GM12878 (cell line): Measurements from ENCODE around the gene TLR9. TPM values are rescaled to one million over a fixed set of nuclear protein-coding genes. Genes with fewer than 3 reads are reported as not detected.

Source experiments
- ATF3 ChIP-seq: IDR thresholded peaks from 2 replicates; pipeline ENCODE4 v1.6.1; 2011; ENCODE audit warnings: low read depth, mild to moderate bottlenecking, low read length, moderate library complexity, borderline replicate concordance; ENCODE audit errors: extremely low read depth
- CTCF ChIP-seq, 3 experiments: IDR thresholded peaks in 2 of 3; conservative IDR thresholded peaks in 1 of 3; 2 replicates each; pipeline ENCODE4 v1.5.1; 2011; ENCODE audit warnings: low read depth in 3 of 3, low read length in 3 of 3, mild to moderate bottlenecking in 3 of 3, control low read depth in 2 of 3, moderate library complexity in 2 of 3, inconsistent platforms in 1 of 3, mixed read lengths in 1 of 3; ENCODE audit not compliant: control insufficient read depth in 2 of 3, insufficient read depth in 1 of 3; ENCODE audit errors: extremely low read depth in 1 of 3
- EP300 ChIP-seq, 2 experiments: fragments of 150-350 bp in 1 of 2; IDR thresholded peaks; 2 replicates each; pipeline ENCODE4 v1.6.1; 2011 to 2012; ENCODE audit warnings: low read depth in 2 of 2, low read length in 2 of 2, borderline replicate concordance in 1 of 2, improper control_type of control experiment in 1 of 2, inconsistent platforms in 1 of 2; ENCODE audit not compliant: control insufficient read depth in 1 of 2
- ETV6 ChIP-seq, 2 experiments: fragments of 450-650 bp in 1 of 2; IDR thresholded peaks in 1 of 2; conservative IDR thresholded peaks in 1 of 2; 2 replicates each; pipeline ENCODE4 v1.6.1; 2014; ENCODE audit warnings: antibody characterized with exemption in 1 of 2, borderline replicate concordance in 1 of 2, low read depth in 1 of 2, mild to moderate bottlenecking in 1 of 2, moderate library complexity in 1 of 2
- FOXM1 ChIP-seq: IDR thresholded peaks from 2 replicates; pipeline ENCODE4 v1.6.1; 2012; ENCODE audit warnings: low read depth, mild to moderate bottlenecking, inconsistent platforms, low read length, moderate library complexity
- HSF1 ChIP-seq: fragments of 150-350 bp; IDR thresholded peaks from 2 replicates; pipeline ENCODE4 v1.6.1; 2014; ENCODE audit warnings: mild to moderate bottlenecking, low read depth, low read length
- MEF2B ChIP-seq: fragments of 450-650 bp; IDR thresholded peaks from 2 replicates; pipeline ENCODE4 v1.6.1; 2018; ENCODE audit warnings: mild to moderate bottlenecking, moderate library complexity; ENCODE audit not compliant: partially characterized antibody, poor library complexity, severe bottlenecking
- MTA3 ChIP-seq: IDR thresholded peaks from 2 replicates; pipeline ENCODE4 v1.6.1; 2012; ENCODE audit warnings: low read length, inconsistent platforms, borderline replicate concordance
- NBN ChIP-seq: fragments of 450-650 bp; IDR thresholded peaks from 2 replicates; pipeline ENCODE4 v1.6.1; 2016
- NR2C1 ChIP-seq: fragments of 450-650 bp; IDR thresholded peaks from 2 replicates; pipeline ENCODE4 v1.6.1; 2017; ENCODE audit warnings: antibody characterized with exemption, mild to moderate bottlenecking, moderate library complexity
- NR2F1 ChIP-seq: fragments of 450-650 bp; conservative IDR thresholded peaks from 2 replicates; pipeline ENCODE4 v1.6.1; 2017; ENCODE audit warnings: mild to moderate bottlenecking
- POLR2A ChIP-seq: IDR thresholded peaks from 2 replicates; pipeline ENCODE4 v1.6.1; 2011; ENCODE audit warnings: low read depth, mild to moderate bottlenecking, low read length
- POU2F2 ChIP-seq: IDR thresholded peaks from 3 replicates; pipeline ENCODE4 v1.6.1; 2011; ENCODE audit warnings: low read depth, mild to moderate bottlenecking, low read length, borderline replicate concordance
- RAD21 ChIP-seq: IDR thresholded peaks from 2 replicates; pipeline ENCODE4 v1.6.1; 2011; ENCODE audit warnings: mild to moderate bottlenecking, low read depth, low read length, moderate library complexity; ENCODE audit not compliant: insufficient read depth
- RUNX3 ChIP-seq: IDR thresholded peaks from 2 replicates; pipeline ENCODE4 v1.6.1; 2012; ENCODE audit warnings: low read length, inconsistent platforms
- SMAD1 ChIP-seq: fragments of 450-650 bp; IDR thresholded peaks from 2 replicates; pipeline ENCODE4 v1.6.1; 2018; ENCODE audit warnings: mild to moderate bottlenecking, low read depth; ENCODE audit not compliant: partially characterized antibody
- SP1 ChIP-seq: IDR thresholded peaks from one replicate; pipeline ENCODE4 v1.6.1; 2011; ENCODE audit warnings: low read depth, low read length
- SPI1 ChIP-seq: IDR thresholded peaks from 2 replicates; pipeline ENCODE4 v1.6.1; 2011; ENCODE audit warnings: low read depth, mild to moderate bottlenecking, low read length, moderate library complexity, borderline replicate concordance; ENCODE audit not compliant: insufficient read depth
- SREBF2 ChIP-seq: IDR thresholded peaks from 2 replicates; pipeline ENCODE4 v1.6.1; 2012; ENCODE audit warnings: mild to moderate bottlenecking, low read length
- TBL1XR1 ChIP-seq: IDR thresholded peaks from 2 replicates; pipeline ENCODE4 v1.6.1; 2012; ENCODE audit warnings: low read depth, low read length, improper control_type of control experiment
- ZBTB4 ChIP-seq: fragments of 450-650 bp; formaldehyde crosslinking; IDR thresholded peaks from 2 replicates; pipeline ENCODE4 v1.4.0; 2022; ENCODE audit warnings: mild to moderate bottlenecking, moderate library complexity
- ZNF384 ChIP-seq: IDR thresholded peaks from 2 replicates; pipeline ENCODE4 v1.6.1; 2012; ENCODE audit warnings: low read depth, mild to moderate bottlenecking, low read length, improper control_type of control experiment, borderline replicate concordance
- polyA plus RNA-seq, 11 experiments: library from polyadenylated mRNA; depleted of rRNA in 4 of 11; unstranded in 6 of 11; stranded (reverse) in 5 of 11; fragments of >200 nt; fragmentation: Nextera tagmentation in 4 of 11; fragmentation: Illumina TruSeq in 1 of 11; extraction: Ambion mirVana in 4 of 11; extraction: Trizol in 1 of 11; gene quantifications; 1 replicate in 1 of 11; 2 replicates in 10 of 11; pipeline versions ENCODE4 v1.2.1 to v1.2.3, GENCODE V29; 2011 to 2016; ENCODE audit warnings: inconsistent platforms in 2 of 11, missing spikeins in 2 of 11, low read depth in 1 of 11
- total RNA-seq, 4 experiments: library from RNA; depleted of rRNA in 3 of 4; stranded (reverse); fragments of >200 nt in 3 of 4; fragmentation: Illumina TruSeq in 1 of 4; extraction: Trizol in 1 of 4; gene quantifications; 2 replicates each; pipeline versions ENCODE4 v1.2.1 to v1.2.3, GENCODE V29; 2013 to 2021

The TLR9 gene
- total and polyA plus RNA-seq, 10 of the 15 experiments (the other 5 are each of a cell fraction or from before 2014, with no cell fraction given) = 0.10 to 4.8 (median 0.53) TPM; not detected in 1

GRCh38 chr3:52253314-52254304 is 28.2 kb upstream of the TLR9 start (continued):
- TF ChIP-seq HSF1 = no peak
- peak; percentile 48 for TF ChIP-seq MEF2B
- TF ChIP-seq SMAD1 = no peak
- no peak for TF ChIP-seq TBL1XR1
- TF ChIP-seq ZBTB4 (CRISPR knock-in tag) = no peak
- no peak for TF ChIP-seq SREBF2
- TF ChIP-seq EP300 (IDR thresholded peaks at IDR 0.05; ENCODE audit: borderline replicate concordance in 1 of 2, control insufficient read depth in 1 of 2, low read depth in 2 of 2, low read length in 2 of 2) = peak; percentile 66 to 86; a peak in 3 of 4 replicates
- TF ChIP-seq RAD21 = 0 out of 2 replicates have a peak, but pooled peaks have one; percentile 2
- TF ChIP-seq NR2C1 = no peak
- TF ChIP-seq FOXM1 = peak; percentile 43; the same call in 1 of the 2 replicates
- TF ChIP-seq SP1 = peak; percentile 42
- peak in 1 of 2 experiments; percentile 90; a peak in 2 of 4 replicates for TF ChIP-seq ETV6 (conservative IDR thresholded peaks at IDR 0.05 in 1 of 2, IDR thresholded peaks at IDR 0.05 in 1 of 2; ENCODE audit: borderline replicate concordance in 1 of 2, low read depth in 1 of 2)
- TF ChIP-seq POLR2A = peak; percentile 75
- peak; percentile 94 for TF ChIP-seq NBN
- no peak for TF ChIP-seq ATF3
- peak; percentile 97 for TF ChIP-seq RUNX3
- TF ChIP-seq SPI1 = peak; percentile 99
- TF ChIP-seq CTCF (IDR thresholded peaks at IDR 0.05 in 2 of 3, conservative IDR thresholded peaks at IDR 0.05 in 1 of 3; ENCODE audit: control insufficient read depth in 2 of 3, extremely low read depth in 1 of 3, insufficient read depth in 1 of 3, low read depth in 3 of 3, low read length in 3 of 3) = no peak
- TF ChIP-seq ZNF384 = peak; percentile 99
- TF ChIP-seq NR2F1 = no peak
- peak; percentile 9; the same call in 2 of the 3 replicates for TF ChIP-seq POU2F2
- peak; percentile 83; the same call in 1 of the 2 replicates for TF ChIP-seq MTA3
